Activated CD4-positive, alpha-beta T cell treated with anti-CD3 and anti-CD28 coated beads for 4 hours (primary cell): ENCODE data around the gene HHAT.

Source experiments
- DNase-seq, 2 donors: peaks; one replicate each; pipeline ENCODE4 v3.0.0-alpha.2; 2020

The HHAT gene

GRCh38 chr1:210328746-210329503 lies at the start of gene HHAT:
Gene HHAT, plus strand, starts transcription at chr1:210328902. Its CDS starts 20,074 bp downstream, at chr1:210348976.
- DNase-seq: peak; percentile 46 to 50

- DNase-seq: no peak
Measured at GRCh38 chr1:210280221-210280620, 48.5 kb upstream of the HHAT start.

- DNase-seq: no peak
Measured at GRCh38 chr1:210288116-210288515, 40.6 kb upstream of the HHAT start.

- DNase-seq: no peak
Measured at GRCh38 chr1:210289248-210289647, 39.5 kb upstream of the HHAT start.

GRCh38 chr1:210291081-210291764 lies 37.5 kb upstream of the HHAT start:
- no peak for DNase-seq

GRCh38 chr1:210291786-210292230 lies 36.9 kb upstream of the HHAT start:
- DNase-seq: no peak

- DNase-seq: peak; percentile 26 to 44
Measured at GRCh38 chr1:210292231-210292871, 36.4 kb upstream of the HHAT start.

GRCh38 chr1:210293171-210293607 lies 35.5 kb upstream of the HHAT start:
- DNase-seq: no peak

GRCh38 chr1:210294999-210295745 lies 33.5 kb upstream of the HHAT start:
- DNase-seq: no peak

- no peak for DNase-seq
Measured at GRCh38 chr1:210296682-210297081, 32.0 kb upstream of the HHAT start.

GRCh38 chr1:210298296-210298695 lies 30.4 kb upstream of the HHAT start:
- no peak for DNase-seq

GRCh38 chr1:210298936-210299335 lies 29.8 kb upstream of the HHAT start:
- no peak for DNase-seq

GRCh38 chr1:210299501-210299900 lies 29.2 kb upstream of the HHAT start:
- no peak for DNase-seq

GRCh38 chr1:210300923-210301614 lies 27.6 kb upstream of the HHAT start:
- DNase-seq: no peak

- no peak for DNase-seq
Measured at GRCh38 chr1:210301615-210302000, 27.1 kb upstream of the HHAT start.

- no peak for DNase-seq
Measured at GRCh38 chr1:210302501-210302900, 26.2 kb upstream of the HHAT start.

GRCh38 chr1:210303391-210303790 lies 25.3 kb upstream of the HHAT start:
- DNase-seq: no peak

GRCh38 chr1:210310562-210311153 lies 18.0 kb upstream of the HHAT start:
- no peak for DNase-seq

- DNase-seq: no peak
Measured at GRCh38 chr1:210311726-210312493, 16.8 kb upstream of the HHAT start.

GRCh38 chr1:210313046-210313595 lies 15.6 kb upstream of the HHAT start:
- DNase-seq: no peak

GRCh38 chr1:210313921-210314320 lies 14.8 kb upstream of the HHAT start:
- DNase-seq: no peak
